DMS79 (cell line): Measurements from ENCODE around the gene LAMC3.

Source experiments
- DNase-seq: peaks from one replicate; lab custom pipeline; 2025; lab: John Stamatoyannopoulos, UW

LAMC3 gene

DNA sequence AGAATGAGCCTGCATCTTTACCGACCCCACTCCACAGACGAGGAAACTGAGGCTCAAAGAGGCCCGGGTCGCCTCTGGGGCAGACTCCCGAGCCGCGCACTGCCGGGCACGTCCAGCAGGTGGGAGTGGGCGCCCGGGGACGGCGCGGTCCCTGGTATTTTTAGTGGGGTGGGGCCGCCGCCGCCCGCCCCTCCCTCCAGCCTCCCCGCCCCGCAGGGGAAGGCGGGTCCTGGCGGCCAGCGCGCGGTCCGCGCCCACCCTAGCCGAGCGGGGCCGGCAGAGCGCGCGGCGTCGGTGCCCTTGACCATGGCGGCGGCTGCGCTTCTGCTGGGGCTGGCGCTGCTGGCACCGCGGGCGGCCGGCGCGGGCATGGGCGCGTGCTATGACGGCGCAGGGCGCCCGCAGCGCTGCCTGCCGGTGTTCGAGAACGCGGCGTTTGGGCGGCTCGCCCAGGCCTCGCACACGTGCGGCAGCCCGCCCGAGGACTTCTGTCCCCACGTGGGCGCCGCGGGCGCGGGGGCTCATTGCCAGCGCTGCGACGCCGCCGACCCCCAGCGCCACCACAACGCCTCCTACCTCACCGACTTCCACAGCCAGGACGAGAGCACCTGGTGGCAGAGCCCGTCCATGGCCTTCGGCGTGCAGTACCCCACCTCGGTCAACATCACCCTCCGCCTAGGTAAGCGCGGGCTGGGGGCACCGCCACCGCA, at the start of gene LAMC3:
Gene LAMC3, plus strand, starts transcription at position 266 of the 710 bp plus-strand sequence. Its CDS starts 41 bp downstream, at position 307.
- DNase-seq, result no peak

DNA sequence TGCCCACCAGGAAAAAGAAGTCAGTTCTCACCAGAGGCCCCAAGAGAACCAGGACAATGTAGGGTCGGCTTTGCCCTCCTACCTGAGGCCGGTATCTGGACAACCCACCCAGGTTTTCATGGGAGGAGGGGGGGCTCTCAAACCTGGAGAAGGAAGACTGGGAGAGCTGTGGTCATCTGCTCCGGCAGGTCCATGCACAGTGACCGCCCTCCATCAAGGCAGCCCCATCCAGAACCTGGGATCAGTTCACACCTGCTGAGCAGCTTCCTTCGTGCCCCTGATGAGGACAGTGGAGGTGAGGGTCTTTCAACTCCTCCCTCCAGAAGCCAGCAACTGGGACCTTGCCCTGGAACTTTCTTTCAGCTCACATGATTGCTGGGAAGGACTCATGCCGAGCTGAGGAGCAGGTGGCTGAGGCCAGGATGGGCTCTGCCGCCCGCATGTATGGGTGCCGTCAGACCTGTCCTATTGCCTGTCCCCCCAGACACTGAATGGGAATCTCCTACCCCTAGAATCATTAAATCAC, 49.1 kb upstream of the LAMC3 start:
- no peak for DNase-seq

DNA sequence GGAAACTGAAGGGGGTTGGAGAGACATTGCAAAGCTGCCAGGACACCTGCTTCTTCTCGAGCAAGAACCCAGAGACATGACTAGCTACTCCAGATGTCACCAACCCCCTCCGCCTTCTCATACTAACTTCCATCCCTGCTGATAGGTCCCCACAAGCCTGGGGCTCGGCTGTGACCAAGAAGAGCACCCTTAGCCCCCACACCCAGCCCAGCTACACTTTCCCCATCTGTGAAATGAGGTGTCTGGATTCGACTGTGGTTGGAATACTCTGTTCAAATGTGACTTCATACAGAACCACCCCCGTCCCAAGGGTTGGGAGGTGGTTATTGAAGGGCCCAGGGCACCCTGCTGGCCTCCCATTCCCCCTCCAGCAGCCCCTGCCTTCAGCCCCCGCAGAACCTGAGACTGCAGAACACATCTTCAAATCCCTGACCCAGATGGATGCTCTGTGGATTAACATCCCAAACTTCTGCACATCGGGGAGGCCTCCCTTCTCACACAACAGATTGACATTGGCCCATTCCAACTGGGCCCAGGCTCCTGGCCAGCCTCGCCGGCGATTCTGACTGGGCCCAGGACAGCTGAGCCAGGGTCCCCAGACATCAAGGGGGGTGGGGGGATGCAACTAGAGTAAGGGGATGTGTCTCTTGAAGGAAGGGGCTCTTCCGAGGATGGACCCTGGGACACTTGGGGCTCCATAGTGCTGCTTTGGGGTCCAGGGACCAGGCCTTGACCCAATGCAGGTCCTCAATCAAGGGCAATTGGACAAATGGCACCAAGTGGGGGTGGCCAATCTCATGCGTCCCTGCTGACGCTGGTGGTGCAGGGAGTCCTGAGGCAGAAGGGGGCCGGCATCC, 48.2 kb upstream of the LAMC3 start:
- no peak for DNase-seq

DNA sequence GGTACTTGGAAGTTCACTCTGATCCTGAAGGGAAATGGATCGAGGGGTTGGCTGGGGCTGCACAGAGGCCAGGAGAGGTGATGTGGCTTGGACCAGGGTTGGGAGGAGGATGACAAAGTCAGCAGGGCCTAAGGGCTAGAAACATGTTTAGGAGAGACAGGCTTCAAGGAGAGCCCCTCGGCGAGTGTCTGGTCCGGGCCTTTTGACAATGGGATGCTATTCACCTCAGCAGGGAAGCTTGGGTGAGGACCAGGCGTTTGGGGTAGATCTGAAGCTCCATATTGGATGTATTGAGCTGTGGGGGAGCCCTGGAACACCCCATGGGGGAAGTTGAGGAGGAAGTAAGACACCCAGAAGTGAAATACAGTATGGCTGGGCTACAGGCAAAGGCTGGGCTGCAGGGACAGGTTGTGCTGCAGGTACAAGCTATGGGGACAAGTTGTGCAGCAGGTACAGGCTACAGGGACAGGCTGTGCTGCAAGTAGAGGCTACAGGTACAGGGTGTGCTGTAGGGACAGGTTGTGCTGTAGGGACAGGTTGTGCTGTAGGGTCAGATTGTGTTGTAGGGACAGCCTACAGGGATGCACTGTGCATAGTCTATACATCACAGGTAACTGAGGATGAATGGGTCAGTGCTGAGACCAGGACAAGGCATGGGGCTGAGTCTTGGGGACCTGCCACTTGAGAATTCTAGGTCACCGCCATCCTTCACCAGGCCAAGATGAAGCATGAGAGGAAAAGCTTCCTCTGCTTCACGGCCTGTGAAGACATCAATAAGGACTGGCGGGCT, 47.3 kb upstream of the LAMC3 start:
- no peak for DNase-seq

DNA sequence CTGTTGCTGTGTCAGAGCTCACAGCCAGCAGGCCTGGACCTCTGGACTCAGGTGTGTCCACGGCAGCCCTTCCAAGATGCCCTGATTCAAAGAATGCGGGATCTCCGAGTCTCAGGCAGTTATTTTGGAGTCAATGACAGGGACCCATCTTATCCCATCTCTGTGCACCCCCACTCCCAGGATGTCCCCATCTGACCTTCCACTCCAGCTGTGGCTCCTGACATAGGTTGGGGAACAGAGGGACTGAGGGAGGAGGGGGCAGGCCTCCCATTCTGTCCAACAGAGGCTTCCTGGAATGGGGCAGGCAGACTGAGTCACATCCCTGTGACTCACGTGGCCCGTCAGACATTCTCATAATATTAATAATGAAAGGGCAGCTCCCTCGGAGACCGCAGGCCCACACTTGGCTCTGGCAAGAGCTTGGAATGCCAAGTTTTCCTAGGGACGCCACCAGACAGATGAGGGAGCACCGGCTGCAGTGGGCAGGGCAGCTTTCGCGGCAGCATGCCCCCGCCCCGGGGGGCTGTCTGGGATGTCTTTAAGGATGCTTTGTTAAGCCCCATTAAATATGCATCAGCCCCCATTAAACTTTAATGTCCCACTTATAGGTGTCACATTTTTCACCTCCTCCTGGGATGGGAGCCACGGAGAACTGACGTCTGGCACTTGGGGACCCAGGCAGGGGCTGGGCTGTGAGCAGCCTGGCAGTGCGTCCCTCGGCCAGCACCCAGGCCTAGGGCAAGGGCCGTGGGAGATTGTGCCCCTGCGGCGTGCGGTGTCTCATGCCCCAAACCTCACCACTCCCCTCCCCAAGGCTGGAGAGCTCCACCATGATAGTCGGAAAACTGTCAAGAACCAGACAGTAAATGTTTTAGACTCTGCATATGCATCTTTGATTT, 46.3 kb upstream of the LAMC3 start:
- peak; percentile 74 for DNase-seq

DNA sequence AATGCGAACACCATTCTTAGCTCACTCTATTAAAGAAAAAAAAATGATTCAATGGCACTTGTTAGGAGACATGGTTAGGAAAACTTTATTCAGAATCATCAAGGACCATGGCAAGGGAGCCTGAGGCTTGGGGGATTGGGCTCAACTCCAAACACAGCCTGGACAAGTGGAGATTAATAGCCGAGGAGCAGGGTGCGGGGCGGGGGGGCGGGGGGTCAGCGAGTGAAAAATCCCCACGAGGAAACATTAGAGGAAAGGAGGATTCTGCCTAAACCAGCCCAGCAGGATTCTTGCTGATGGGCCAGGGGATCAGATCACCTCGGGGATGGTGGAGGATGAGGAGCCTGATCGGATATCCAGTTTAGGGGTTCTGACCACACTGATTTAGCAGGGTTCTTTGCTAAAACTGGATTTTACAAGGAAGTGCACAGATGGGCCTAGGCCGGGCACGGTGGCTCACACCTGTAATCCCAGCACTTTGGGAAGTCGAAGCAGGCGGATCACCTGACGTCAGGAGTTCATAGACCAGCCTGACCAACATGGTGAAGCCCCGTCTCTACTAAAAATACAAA, 45.6 kb upstream of the LAMC3 start:
- peak; percentile 41 for DNase-seq

DNA sequence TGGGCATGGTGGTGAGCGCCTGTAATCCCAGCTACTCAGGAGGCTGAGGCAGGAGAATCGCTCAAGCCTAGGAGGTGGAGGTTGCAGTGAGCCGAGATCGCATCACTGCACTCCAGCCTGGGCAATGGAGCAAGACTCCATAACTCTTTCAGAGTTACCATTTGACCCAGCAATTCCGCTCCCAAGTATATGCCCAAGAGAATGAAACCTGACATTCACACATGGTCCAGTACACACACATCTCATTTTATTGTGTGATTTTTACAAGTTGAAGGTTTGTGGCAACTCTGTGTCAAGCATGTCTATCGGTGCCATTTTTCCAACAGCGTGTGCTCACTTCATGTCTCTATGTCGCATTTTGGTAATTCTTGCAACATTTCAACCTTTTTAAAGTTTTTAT, 45.1 kb upstream of the LAMC3 start:
- DNase-seq, result no peak

DNA sequence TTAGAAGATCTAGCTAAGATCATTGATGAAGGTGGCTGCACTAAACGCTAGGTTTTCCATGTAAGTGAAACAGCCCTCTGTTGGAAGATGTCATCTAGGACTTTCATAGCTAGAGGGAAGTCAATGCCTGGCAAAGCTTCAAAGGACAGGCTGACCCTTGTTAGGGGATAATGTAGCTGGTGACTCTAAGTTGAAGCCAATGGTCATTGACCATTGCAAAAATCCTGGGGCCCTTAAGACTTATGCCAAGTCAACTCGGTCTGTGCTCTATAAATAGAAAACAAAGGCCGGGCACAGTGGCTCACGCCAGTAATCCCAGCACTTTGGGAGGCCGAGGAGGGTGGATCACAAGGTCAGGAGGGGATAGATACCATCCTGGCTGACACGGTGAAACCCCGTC, 43.3 kb upstream of the LAMC3 start:
- DNase-seq, result no peak

DNA sequence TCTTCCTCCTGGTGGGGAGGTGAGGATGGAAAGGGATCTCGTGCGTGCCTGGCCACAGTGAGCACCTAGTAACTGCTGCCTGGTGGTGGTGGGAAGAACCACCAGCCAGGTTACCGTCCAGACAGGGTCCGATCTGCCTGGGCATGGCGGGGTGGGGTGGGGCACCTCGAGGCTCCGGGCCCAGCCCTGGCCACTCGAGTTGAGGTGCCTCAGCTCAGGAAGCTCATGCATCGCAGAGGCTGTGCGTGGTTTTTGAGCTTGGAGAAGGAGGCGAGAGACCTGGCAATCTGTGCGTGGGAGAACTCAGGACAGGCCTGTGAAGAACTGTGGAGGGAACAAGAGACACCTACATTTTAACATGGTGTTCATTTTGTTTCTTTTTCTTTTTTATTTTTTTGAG, 38.9 kb upstream of the LAMC3 start:
- no peak for DNase-seq

DNA sequence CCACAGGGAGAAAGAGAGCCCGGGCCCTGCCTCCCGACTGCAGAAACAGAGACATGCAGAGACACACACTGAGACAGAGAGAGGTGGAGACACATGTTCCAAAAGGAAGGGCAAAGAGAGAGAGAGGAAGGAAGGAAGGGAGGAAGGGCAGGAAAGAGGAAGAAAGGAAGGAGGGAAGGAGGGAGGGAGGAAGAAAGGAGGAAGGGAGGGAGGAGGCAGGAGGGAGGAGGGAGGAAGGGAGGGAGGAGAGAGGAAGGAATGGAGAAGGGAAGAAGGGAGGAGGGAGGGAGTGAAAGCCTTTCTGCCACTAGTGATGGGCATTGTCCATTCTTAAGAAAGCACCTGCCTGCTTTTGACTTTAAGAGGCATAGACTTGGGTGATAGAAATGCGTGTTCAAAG, 38.1 kb upstream of the LAMC3 start:
- DNase-seq, result no peak

DNA sequence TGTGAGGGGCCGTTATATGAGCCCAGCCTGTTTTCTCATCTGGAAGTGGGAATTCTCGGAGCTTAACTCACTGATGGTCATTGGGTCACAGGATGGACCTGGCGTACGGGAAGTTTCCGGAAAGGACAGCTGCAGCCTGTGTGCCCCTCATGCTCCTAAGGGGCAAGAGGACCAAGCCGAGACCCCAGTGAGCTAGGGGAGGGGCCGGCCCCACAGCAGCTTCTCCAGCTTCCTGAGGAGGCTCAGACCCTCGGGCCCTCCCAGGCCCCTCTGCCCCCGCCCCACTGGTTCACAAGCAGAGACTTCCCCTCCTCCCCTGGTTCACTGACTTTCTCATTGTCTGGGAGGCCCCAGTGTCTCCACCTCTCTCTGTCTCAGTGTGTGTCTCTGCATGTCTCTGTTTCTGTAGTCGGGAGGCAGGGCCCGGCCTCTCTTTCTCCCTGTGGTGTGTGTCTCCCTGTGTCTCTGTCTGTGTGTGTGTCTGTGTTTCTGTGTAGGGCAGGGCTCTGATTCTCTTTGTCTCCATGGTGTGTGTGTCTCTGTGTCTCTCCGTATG, 37.6 kb upstream of the LAMC3 start:
- no peak for DNase-seq

DNA sequence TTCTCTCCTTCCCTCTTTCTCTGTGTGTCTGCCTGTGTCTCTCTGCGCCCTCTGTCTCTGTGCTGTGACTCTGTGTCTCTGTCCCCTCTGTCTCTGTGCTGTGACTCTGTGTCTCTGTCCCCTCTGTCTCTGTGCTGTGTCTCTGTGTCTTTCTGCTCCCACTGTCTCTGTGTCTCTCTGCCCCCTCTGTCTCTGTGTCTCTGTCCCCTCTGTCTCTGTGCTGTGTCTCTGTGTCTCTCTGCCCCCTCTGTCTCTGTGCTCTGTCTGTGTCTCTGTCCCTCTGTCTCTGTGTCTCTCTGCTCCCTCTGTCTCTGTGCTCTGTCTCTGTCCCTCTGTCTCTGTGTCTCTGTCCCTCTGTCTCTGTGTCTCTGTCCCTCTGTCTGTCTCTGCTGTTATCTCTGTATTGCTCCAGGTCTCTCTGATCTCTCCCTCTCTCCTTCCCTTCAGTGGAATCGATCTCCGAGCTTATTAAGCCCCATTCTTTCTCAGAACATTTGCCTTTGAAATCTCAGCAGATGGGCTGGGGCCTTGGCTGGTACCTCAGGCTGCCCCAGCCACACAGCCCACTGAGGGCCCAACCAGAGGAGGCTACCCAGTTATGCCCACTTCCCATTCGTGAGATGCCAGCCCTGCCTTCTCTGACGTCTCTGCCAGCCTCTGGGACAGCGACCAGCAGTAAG, 36.6 kb upstream of the LAMC3 start:
- no peak for DNase-seq

DNA sequence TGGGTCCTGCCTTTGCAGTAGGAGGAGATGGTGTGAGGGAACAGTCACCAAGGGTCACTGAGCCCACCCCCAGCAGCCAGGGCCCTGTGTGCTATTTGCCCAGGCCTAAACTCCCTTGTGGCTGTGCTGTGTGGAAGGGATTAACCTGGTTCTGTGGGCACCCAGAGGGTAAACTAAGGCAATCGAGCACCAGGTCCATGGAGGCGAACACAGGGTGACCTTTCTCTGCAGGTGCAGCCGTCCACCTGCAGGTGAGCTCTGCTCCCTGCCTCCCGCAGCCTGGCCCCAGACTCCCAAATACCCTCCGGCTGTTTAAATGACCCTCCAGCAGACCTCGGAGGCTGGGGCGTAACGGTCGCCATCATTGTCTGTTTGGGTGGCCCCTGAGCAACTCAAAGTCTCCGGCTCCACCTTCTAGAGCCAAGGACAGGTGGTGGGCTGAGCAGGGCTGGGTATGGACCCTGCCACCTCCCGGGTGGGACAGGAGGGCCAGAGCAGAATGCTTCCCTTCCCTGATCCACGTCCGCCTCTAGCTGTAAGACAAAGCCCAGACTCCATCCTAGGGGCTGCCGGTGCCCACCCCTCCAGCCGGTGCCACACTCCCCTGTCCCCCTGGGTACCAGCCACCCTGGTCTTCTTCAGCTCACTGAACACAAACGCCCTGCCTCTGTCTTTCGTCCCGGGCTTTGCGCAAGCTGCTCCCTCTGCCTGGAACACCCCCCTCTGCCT, 35.9 kb upstream of the LAMC3 start:
- no peak for DNase-seq

DNA sequence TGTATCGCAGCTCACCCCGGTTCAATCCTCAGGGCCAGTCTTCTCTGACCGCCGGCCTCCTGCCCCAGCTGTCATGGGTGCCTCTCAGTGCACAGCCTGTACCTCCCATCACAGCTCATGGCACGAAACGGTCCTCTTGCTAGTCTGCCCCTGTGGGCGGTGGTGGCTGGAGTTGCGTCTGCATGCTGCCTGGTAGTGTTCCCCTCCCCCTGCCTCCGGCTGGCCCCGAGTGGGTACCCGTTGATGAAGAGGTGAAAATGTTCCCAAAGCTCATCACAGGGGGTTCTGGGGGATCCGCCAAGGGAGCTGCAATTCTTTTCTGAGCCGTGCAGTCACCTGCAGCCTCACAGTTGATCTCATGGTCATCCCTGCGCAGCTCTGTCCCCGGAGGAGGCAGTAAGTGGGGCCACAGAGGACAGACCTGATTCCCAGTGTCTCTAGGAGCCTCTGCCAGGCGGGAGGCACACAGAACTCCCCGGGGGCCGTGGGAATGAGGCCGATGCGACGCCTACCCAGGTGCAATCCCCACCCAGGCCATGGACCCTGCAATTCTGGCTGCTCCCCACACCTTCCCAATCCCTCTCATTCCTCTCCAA, 35.2 kb upstream of the LAMC3 start:
- no peak for DNase-seq

DNA sequence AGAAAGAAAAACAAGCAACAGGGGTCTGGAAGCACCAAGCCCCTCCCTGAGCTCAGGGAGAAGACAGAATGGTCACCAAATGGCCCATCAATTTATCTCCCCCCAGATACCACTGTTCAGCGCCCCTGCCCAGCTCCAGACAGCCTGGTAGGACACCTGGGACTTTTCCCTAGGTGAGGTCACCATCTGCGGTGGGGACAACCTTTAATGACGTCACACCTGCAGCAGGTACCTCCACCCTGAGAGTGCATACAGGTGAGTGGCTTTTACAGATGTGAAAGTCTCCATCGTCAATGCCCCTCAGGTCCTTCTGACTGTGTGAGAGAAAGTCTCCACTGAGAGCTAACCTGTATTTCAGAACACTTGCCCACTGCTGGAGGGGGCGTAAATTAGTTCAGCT, 34.3 kb upstream of the LAMC3 start:
- DNase-seq, result no peak

DNA sequence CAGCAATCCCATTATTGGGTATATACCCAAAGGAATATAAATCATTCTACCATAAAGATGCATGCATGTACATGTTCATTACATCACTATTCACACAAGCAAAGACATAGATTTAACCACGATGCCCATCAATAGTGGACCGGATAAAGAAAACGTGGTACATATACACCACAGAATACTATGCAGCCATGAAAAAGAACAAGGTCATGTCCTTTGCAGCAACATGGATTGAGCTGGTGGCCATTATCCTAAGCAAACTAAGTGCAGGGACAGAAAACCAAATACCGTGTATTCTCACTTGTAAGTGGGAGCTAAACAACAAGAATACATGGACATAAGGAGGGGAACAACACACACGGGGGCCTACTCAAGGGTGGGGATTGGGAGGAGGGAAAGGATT, 33.8 kb upstream of the LAMC3 start:
- no peak for DNase-seq

DNA sequence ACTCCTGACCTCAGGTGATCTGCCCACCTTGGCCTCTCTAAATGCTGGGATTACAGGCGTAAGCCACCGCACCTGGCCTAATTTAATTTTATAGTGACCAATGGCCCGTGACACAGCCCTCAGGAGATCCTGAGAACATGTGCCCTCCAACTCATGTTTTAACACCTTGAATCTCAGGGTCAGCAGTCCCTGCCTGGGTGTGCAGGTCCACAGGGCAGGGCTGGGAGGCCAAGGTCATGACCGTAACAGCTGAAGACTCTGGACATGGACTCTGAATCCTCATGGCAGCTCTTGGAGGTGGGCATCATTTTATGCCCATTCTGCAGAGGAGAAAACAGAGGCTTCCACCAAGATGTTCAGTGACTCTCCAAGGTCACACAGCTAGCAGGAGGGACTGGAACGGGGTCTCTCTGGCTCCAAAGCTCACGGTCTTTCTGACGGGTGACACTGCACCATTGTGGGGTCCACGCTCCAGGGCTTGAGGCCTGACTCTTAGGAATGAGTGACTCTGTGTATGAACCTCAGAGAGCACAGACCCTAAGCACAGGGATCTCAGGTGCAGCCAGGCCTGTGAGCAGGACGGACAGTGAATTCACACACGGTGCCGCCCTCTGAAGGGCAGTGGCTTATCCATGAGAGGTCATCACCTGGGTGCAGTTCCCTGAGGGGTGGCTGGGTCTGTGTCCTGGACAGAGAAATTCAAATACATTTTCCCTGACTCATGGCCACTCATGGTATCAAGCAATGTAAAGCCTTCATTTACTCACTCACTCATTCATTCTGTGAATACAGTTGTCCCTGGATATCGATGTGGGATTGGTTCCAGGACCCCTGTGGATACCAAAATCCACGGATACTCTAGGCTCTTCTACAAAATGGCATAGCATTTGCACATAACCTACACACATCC, 32.8 kb upstream of the LAMC3 start:
- DNase-seq, result no peak

DNA sequence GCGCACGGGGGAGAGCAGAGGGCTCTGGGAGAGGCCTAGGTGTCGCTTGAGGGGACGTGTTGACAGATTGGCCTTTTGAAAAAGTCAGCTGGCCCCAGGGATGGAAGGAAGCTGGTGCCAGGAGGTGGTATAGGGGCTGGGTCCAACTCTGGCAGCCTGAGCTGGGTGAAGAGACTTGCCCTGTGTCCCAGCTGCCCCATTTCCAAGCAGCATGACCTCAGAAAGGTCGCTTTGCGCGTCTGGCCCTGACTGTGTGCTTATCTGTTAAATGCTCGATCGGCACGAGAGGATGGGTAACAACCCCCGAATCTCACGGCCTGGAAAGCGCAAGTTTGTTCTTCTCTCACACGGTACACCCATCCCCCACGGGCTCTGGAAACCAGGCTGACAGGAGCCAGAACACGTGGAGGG, 31.2 kb upstream of the LAMC3 start:
- no peak for DNase-seq
